Loucy (cell line): Measurements from ENCODE around the gene SPEG.
A peak's percentile ranks its signal among the peaks of the same experiment; 100 is the strongest.

Experiments
- H2AFZ ChIP-seq: fragments of 200-600 bp; sonication (generic); 2 replicates; pipeline ENCODE4 v1.6.0; 2016; ENCODE audit warnings: antibody characterized with exemption, mild to moderate bottlenecking, low read length, moderate library complexity
- H3F3A ChIP-seq: fragments of 200-600 bp; 2 replicates; pipeline ENCODE4 v1.6.0; 2016; ENCODE audit warnings: antibody characterized with exemption, low read depth, mild to moderate bottlenecking
- H3K27me3 ChIP-seq: fragments of 200-600 bp; sonication (generic); 2 replicates; pipeline ENCODE4 v1.6.1; 2014; ENCODE audit warnings: low read length, mild to moderate bottlenecking; ENCODE audit not compliant: insufficient read depth, poor library complexity, severe bottlenecking
- H3K36me3 ChIP-seq: fragments of 200-600 bp; sonication (generic); 2 replicates; pipeline ENCODE4 v1.6.1; 2016; ENCODE audit warnings: low read length; ENCODE audit not compliant: insufficient read depth
- H3K4me1 ChIP-seq: fragments of 200-600 bp; sonication (generic); 2 replicates; pipeline ENCODE4 v1.5.1; 2014; ENCODE audit warnings: low read length, mild to moderate bottlenecking; ENCODE audit not compliant: insufficient read depth, poor library complexity, severe bottlenecking
- H3K4me2 ChIP-seq: fragments of 200-600 bp; sonication (generic); 2 replicates; pipeline ENCODE4 v1.6.0; 2014; ENCODE audit warnings: antibody characterized with exemption, low read length, low read depth, mild to moderate bottlenecking; ENCODE audit not compliant: poor library complexity, severe bottlenecking
- H3K4me3 ChIP-seq: fragments of 200-600 bp; sonication (generic); 2 replicates; pipeline ENCODE4 v1.5.1; 2014; ENCODE audit warnings: low read length, mild to moderate bottlenecking, mixed read lengths; ENCODE audit not compliant: poor library complexity, severe bottlenecking
- H3K79me2 ChIP-seq: fragments of 200-600 bp; sonication (generic); 2 replicates; pipeline ENCODE4 v1.6.1; 2014; ENCODE audit warnings: low read length; ENCODE audit not compliant: insufficient read depth
- H3K9ac ChIP-seq: fragments of 200-600 bp; sonication (generic); 2 replicates; pipeline ENCODE4 v1.6.0; 2014; ENCODE audit warnings: mild to moderate bottlenecking, low read depth, low read length, moderate library complexity; ENCODE audit not compliant: poor library complexity, severe bottlenecking
- H3K9me2 ChIP-seq: fragments of 200-600 bp; sonication (generic); replicated peaks from 2 replicates; pipeline ENCODE4 v1.6.1; 2016; ENCODE audit warnings: low read depth, low read length, mixed read lengths
- H3K9me3 ChIP-seq: fragments of 200-600 bp; sonication (generic); 2 replicates; pipeline ENCODE4 v1.6.1; 2014; ENCODE audit warnings: mild to moderate bottlenecking, antibody characterized with exemption, low read length, low read depth; ENCODE audit not compliant: insufficient read depth
- H4K20me1 ChIP-seq: fragments of 200-600 bp; sonication (generic); 2 replicates; pipeline ENCODE4 v1.6.0; 2014; ENCODE audit warnings: antibody characterized with exemption, low read length, mild to moderate bottlenecking; ENCODE audit not compliant: insufficient read depth, poor library complexity, severe bottlenecking
- EZH2phosphoT487 ChIP-seq: fragments of 200-600 bp; IDR thresholded peaks from 2 replicates; pipeline ENCODE4 v1.6.1; 2018; ENCODE audit warnings: antibody characterized with exemption, mild to moderate bottlenecking, moderate library complexity, borderline replicate concordance
- TF ChIP-seq, protein P1 (sequence below): fragments of 200-600 bp; sonication (generic); conservative IDR thresholded peaks from 2 replicates; pipeline ENCODE4 v1.5.1; 2014; ENCODE audit warnings: mild to moderate bottlenecking, antibody characterized with exemption, low read length

Gene SPEG

GRCh38 chr2:219494952-219495530, 60.4 kb downstream of the SPEG start:
- H3K4me1 ChIP-seq = peaks cover 23% of the 10 kb centered on the region
- no peaks in the 10 kb centered on the region for H3K36me3 ChIP-seq
- H3K4me3 ChIP-seq = no peak overlapping the region
- no peaks in the 10 kb centered on the region for H3F3A ChIP-seq
- TF ChIP-seq, protein P1, sequence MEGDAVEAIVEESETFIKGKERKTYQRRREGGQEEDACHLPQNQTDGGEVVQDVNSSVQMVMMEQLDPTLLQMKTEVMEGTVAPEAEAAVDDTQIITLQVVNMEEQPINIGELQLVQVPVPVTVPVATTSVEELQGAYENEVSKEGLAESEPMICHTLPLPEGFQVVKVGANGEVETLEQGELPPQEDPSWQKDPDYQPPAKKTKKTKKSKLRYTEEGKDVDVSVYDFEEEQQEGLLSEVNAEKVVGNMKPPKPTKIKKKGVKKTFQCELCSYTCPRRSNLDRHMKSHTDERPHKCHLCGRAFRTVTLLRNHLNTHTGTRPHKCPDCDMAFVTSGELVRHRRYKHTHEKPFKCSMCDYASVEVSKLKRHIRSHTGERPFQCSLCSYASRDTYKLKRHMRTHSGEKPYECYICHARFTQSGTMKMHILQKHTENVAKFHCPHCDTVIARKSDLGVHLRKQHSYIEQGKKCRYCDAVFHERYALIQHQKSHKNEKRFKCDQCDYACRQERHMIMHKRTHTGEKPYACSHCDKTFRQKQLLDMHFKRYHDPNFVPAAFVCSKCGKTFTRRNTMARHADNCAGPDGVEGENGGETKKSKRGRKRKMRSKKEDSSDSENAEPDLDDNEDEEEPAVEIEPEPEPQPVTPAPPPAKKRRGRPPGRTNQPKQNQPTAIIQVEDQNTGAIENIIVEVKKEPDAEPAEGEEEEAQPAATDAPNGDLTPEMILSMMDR = no peak
- TF ChIP-seq EZH2phosphoT487 = no peak
- H3K27me3 ChIP-seq = no peaks in the 10 kb centered on the region
- peak overlapping the region; percentile 42 for H3K4me2 ChIP-seq
- peak overlapping the region; percentile 44; the same call in 1 of the 2 replicates for H2AFZ ChIP-seq
- H3K9me3 ChIP-seq = no peaks in the 10 kb centered on the region
- H3K9ac ChIP-seq = no peak overlapping the region
- no peaks in the 10 kb centered on the region for H3K9me2 ChIP-seq
- no peaks in the 10 kb centered on the region for H4K20me1 ChIP-seq
- peaks cover 10% of the 10 kb centered on the region; the same call in 1 of the 2 replicates for H3K79me2 ChIP-seq

- Histone ChIP-seq H3K79me2 (peaks cover 10% of the 10 kb centered on the region; the same call in 1 of the 2 replicates), H3K36me3 (no peaks in the 10 kb centered on the region), H3K9me3 (no peaks in the 10 kb centered on the region), H3K4me2 (peak overlapping the region; percentile 42), H3K9ac (no peak overlapping the region), H3F3A (no peaks in the 10 kb centered on the region), H2AFZ (peak overlapping the region; percentile 67), H3K4me3 (peak overlapping the region; percentile 37), H3K27me3 (no peaks in the 10 kb centered on the region), H4K20me1 (no peaks in the 10 kb centered on the region), H3K4me1 (peaks cover 24% of the 10 kb centered on the region), H3K9me2 (no peaks in the 10 kb centered on the region)
- no peak for TF ChIP-seq EZH2phosphoT487
- TF ChIP-seq, protein P1 = peak; percentile 75
Observed at GRCh38 chr2:219495531-219496122, 61.0 kb downstream of the SPEG start.

GRCh38 chr2:219496247-219496824, 61.7 kb downstream of the SPEG start:
- no peaks in the 10 kb centered on the region for H3K9me2 ChIP-seq
- H3K4me2 ChIP-seq = no peak overlapping the region
- H2AFZ ChIP-seq = no peak overlapping the region
- H3K4me3 ChIP-seq = no peak overlapping the region
- peaks cover 10% of the 10 kb centered on the region; the same call in 1 of the 2 replicates for H3K79me2 ChIP-seq
- peaks cover 24% of the 10 kb centered on the region for H3K4me1 ChIP-seq
- TF ChIP-seq, protein P1 = no peak
- TF ChIP-seq EZH2phosphoT487 = no peak
- no peaks in the 10 kb centered on the region for H3F3A ChIP-seq
- H3K36me3 ChIP-seq = no peaks in the 10 kb centered on the region
- no peaks in the 10 kb centered on the region for H3K27me3 ChIP-seq
- H4K20me1 ChIP-seq = no peaks in the 10 kb centered on the region
- H3K9ac ChIP-seq = no peak overlapping the region
- no peaks in the 10 kb centered on the region for H3K9me3 ChIP-seq
